ENCODE data around the gene TMTC1. TPM values are rescaled to one million over a fixed set of nuclear protein-coding genes. Genes with fewer than 3 reads are reported as not detected.

TMTC1 gene
- total and polyA plus RNA-seq, 2 donors (not counting 1 experiment from before 2014, with no cell fraction given), result 62.2 to 222 TPM

GRCh38 chr12:29460082-29460481 lies 323.7 kb downstream of the TMTC1 start:
- no peak for DNase-seq (ENCODE audit: low read depth in 2 of 2)
- H3K9me3 ChIP-seq (ENCODE audit: control insufficient read depth, insufficient read depth, low read depth, low read length), result no peaks in the 10 kb centered on the region
- no peak overlapping the region for H3K4me2 ChIP-seq (ENCODE audit: extremely low read depth, insufficient read depth, low read length)
- no peaks in the 10 kb centered on the region for H3K4me1 ChIP-seq (ENCODE audit: control insufficient read depth, extremely low read depth, insufficient read depth, low read length)
- TF ChIP-seq EZH2 (IDR thresholded peaks at IDR 0.05; ENCODE audit: low read length, missing control alignments), result no peak
- H3K27ac ChIP-seq (ENCODE audit: insufficient read depth, low read length), result no peak overlapping the region
- H3K4me3 ChIP-seq (replicated peaks in 1 of 4; ENCODE audit: control extremely low read depth in 1 of 4, insufficient read depth in 1 of 4, low read depth in 3 of 4, low read length in 4 of 4), result no peak overlapping the region
- H2AFZ ChIP-seq (ENCODE audit: low read length), result no peak overlapping the region
- H3K9ac ChIP-seq (ENCODE audit: insufficient read depth, low read length), result no peak overlapping the region
- H4K20me1 ChIP-seq (ENCODE audit: control insufficient read depth, extremely low read depth, insufficient read depth, low read length), result no peaks in the 10 kb centered on the region
- no peaks in the 10 kb centered on the region for H3K79me2 ChIP-seq (ENCODE audit: control insufficient read depth, insufficient read depth, low read length)
- no peaks in the 10 kb centered on the region for H3K27me3 ChIP-seq (ENCODE audit: control insufficient read depth, insufficient read depth, low read length)
- no peaks in the 10 kb centered on the region for H3K36me3 ChIP-seq (ENCODE audit: control insufficient read depth, insufficient read depth, low read length)

- no peak overlapping the region for H3K4me3 ChIP-seq (replicated peaks in 1 of 4; ENCODE audit: control extremely low read depth in 1 of 4, insufficient read depth in 1 of 4, low read depth in 3 of 4, low read length in 4 of 4)
Observed at GRCh38 chr12:29455087-29455486, 328.7 kb downstream of the TMTC1 start.

GRCh38 chr12:29451888-29452287 lies 331.9 kb downstream of the TMTC1 start:
- no peak overlapping the region for H3K27ac ChIP-seq (ENCODE audit: insufficient read depth, low read length)
- H3K4me3 ChIP-seq (replicated peaks in 1 of 4; ENCODE audit: control extremely low read depth in 1 of 4, insufficient read depth in 1 of 4, low read depth in 3 of 4, low read length in 4 of 4), result no peak overlapping the region
- H2AFZ ChIP-seq (ENCODE audit: low read length), result no peak overlapping the region
- H3K79me2 ChIP-seq (ENCODE audit: control insufficient read depth, insufficient read depth, low read length), result no peaks in the 10 kb centered on the region
- no peaks in the 10 kb centered on the region for H3K27me3 ChIP-seq (ENCODE audit: control insufficient read depth, insufficient read depth, low read length)
- no peak overlapping the region for H3K9ac ChIP-seq (ENCODE audit: insufficient read depth, low read length)
- H3K9me3 ChIP-seq (ENCODE audit: control insufficient read depth, insufficient read depth, low read depth, low read length), result no peaks in the 10 kb centered on the region
- TF ChIP-seq EZH2 (IDR thresholded peaks at IDR 0.05; ENCODE audit: low read length, missing control alignments) (no peak), CTCF (conservative IDR thresholded peaks at IDR 0.05 in 1 of 2, IDR thresholded peaks at IDR 0.05 in 1 of 2; ENCODE audit: low read depth in 1 of 2, low read length in 2 of 2) (no peak)
- DNase-seq (ENCODE audit: low read depth in 2 of 2), result no peak
- H3K36me3 ChIP-seq (ENCODE audit: control insufficient read depth, insufficient read depth, low read length), result no peaks in the 10 kb centered on the region
- no peaks in the 10 kb centered on the region for H3K4me1 ChIP-seq (ENCODE audit: control insufficient read depth, extremely low read depth, insufficient read depth, low read length)
- H3K4me2 ChIP-seq (ENCODE audit: extremely low read depth, insufficient read depth, low read length), result no peak overlapping the region
- H4K20me1 ChIP-seq (ENCODE audit: control insufficient read depth, extremely low read depth, insufficient read depth, low read length), result no peaks in the 10 kb centered on the region

More at GRCh38 chr12:29455087-29455486, 328.7 kb downstream of the TMTC1 start:
- TF ChIP-seq EZH2 (IDR thresholded peaks at IDR 0.05; ENCODE audit: low read length, missing control alignments) (no peak), CTCF (conservative IDR thresholded peaks at IDR 0.05 in 1 of 2, IDR thresholded peaks at IDR 0.05 in 1 of 2; ENCODE audit: low read depth in 1 of 2, low read length in 2 of 2) (no peak)
- DNase-seq (ENCODE audit: low read depth in 2 of 2), result no peak
- Histone ChIP-seq H3K4me1 (ENCODE audit: control insufficient read depth, extremely low read depth, insufficient read depth, low read length) (no peaks in the 10 kb centered on the region), H3K4me2 (ENCODE audit: extremely low read depth, insufficient read depth, low read length) (no peak overlapping the region), H3K27me3 (ENCODE audit: control insufficient read depth, insufficient read depth, low read length) (no peaks in the 10 kb centered on the region), H3K9ac (ENCODE audit: insufficient read depth, low read length) (no peak overlapping the region), H3K9me3 (ENCODE audit: control insufficient read depth, insufficient read depth, low read depth, low read length) (no peaks in the 10 kb centered on the region), H3K79me2 (ENCODE audit: control insufficient read depth, insufficient read depth, low read length) (no peaks in the 10 kb centered on the region), H3K36me3 (ENCODE audit: control insufficient read depth, insufficient read depth, low read length) (no peaks in the 10 kb centered on the region), H3K27ac (ENCODE audit: insufficient read depth, low read length) (no peak overlapping the region), H2AFZ (ENCODE audit: low read length) (no peak overlapping the region), H4K20me1 (ENCODE audit: control insufficient read depth, extremely low read depth, insufficient read depth, low read length) (no peaks in the 10 kb centered on the region)
